Loucy (cell line): ENCODE results near the gene CYB5R3.

Source experiments
- H2AFZ ChIP-seq: fragments of 200-600 bp; sonication (generic); 2 replicates; pipeline ENCODE4 v1.6.0; 2016; ENCODE audit warnings: antibody characterized with exemption, mild to moderate bottlenecking, low read length, moderate library complexity
- H3F3A ChIP-seq: fragments of 200-600 bp; 2 replicates; pipeline ENCODE4 v1.6.0; 2016; ENCODE audit warnings: antibody characterized with exemption, low read depth, mild to moderate bottlenecking
- H3K27me3 ChIP-seq: fragments of 200-600 bp; sonication (generic); 2 replicates; pipeline ENCODE4 v1.6.1; 2014; ENCODE audit warnings: low read length, mild to moderate bottlenecking; ENCODE audit not compliant: insufficient read depth, poor library complexity, severe bottlenecking
- H3K36me3 ChIP-seq: fragments of 200-600 bp; sonication (generic); 2 replicates; pipeline ENCODE4 v1.6.1; 2016; ENCODE audit warnings: low read length; ENCODE audit not compliant: insufficient read depth
- H3K4me1 ChIP-seq: fragments of 200-600 bp; sonication (generic); 2 replicates; pipeline ENCODE4 v1.5.1; 2014; ENCODE audit warnings: low read length, mild to moderate bottlenecking; ENCODE audit not compliant: insufficient read depth, poor library complexity, severe bottlenecking
- H3K4me2 ChIP-seq: fragments of 200-600 bp; sonication (generic); 2 replicates; pipeline ENCODE4 v1.6.0; 2014; ENCODE audit warnings: antibody characterized with exemption, low read length, low read depth, mild to moderate bottlenecking; ENCODE audit not compliant: poor library complexity, severe bottlenecking
- H3K4me3 ChIP-seq: fragments of 200-600 bp; sonication (generic); 2 replicates; pipeline ENCODE4 v1.5.1; 2014; ENCODE audit warnings: low read length, mild to moderate bottlenecking, mixed read lengths; ENCODE audit not compliant: poor library complexity, severe bottlenecking
- H3K79me2 ChIP-seq: fragments of 200-600 bp; sonication (generic); 2 replicates; pipeline ENCODE4 v1.6.1; 2014; ENCODE audit warnings: low read length; ENCODE audit not compliant: insufficient read depth
- H3K9ac ChIP-seq: fragments of 200-600 bp; sonication (generic); 2 replicates; pipeline ENCODE4 v1.6.0; 2014; ENCODE audit warnings: mild to moderate bottlenecking, low read depth, low read length, moderate library complexity; ENCODE audit not compliant: poor library complexity, severe bottlenecking
- H3K9me2 ChIP-seq: fragments of 200-600 bp; sonication (generic); replicated peaks from 2 replicates; pipeline ENCODE4 v1.6.1; 2016; ENCODE audit warnings: low read depth, low read length, mixed read lengths
- H3K9me3 ChIP-seq: fragments of 200-600 bp; sonication (generic); 2 replicates; pipeline ENCODE4 v1.6.1; 2014; ENCODE audit warnings: mild to moderate bottlenecking, antibody characterized with exemption, low read length, low read depth; ENCODE audit not compliant: insufficient read depth
- H4K20me1 ChIP-seq: fragments of 200-600 bp; sonication (generic); 2 replicates; pipeline ENCODE4 v1.6.0; 2014; ENCODE audit warnings: antibody characterized with exemption, low read length, mild to moderate bottlenecking; ENCODE audit not compliant: insufficient read depth, poor library complexity, severe bottlenecking
- CTCF ChIP-seq: fragments of 200-600 bp; sonication (generic); conservative IDR thresholded peaks from 2 replicates; pipeline ENCODE4 v1.5.1; 2014; ENCODE audit warnings: mild to moderate bottlenecking, antibody characterized with exemption, low read length
- EZH2phosphoT487 ChIP-seq: fragments of 200-600 bp; IDR thresholded peaks from 2 replicates; pipeline ENCODE4 v1.6.1; 2018; ENCODE audit warnings: antibody characterized with exemption, mild to moderate bottlenecking, moderate library complexity, borderline replicate concordance

Gene CYB5R3

GRCh38 chr22:42612336-42612735, 36.9 kb downstream of the CYB5R3 start:
- H4K20me1 ChIP-seq: peaks cover 44% of the 10 kb centered on the region
- H3K27me3 ChIP-seq: no peaks in the 10 kb centered on the region
- peak overlapping the region; percentile 80 for H3K4me2 ChIP-seq
- H3K79me2 ChIP-seq: peaks cover 70% of the 10 kb centered on the region
- no peaks in the 10 kb centered on the region for H3K9me2 ChIP-seq
- H3K4me3 ChIP-seq: peak overlapping the region; percentile 98
- no peaks in the 10 kb centered on the region for H3K36me3 ChIP-seq
- no peak overlapping the region for H2AFZ ChIP-seq
- no peaks in the 10 kb centered on the region for H3K9me3 ChIP-seq
- peaks cover 46% of the 10 kb centered on the region for H3K4me1 ChIP-seq
- peaks cover 7% of the 10 kb centered on the region for H3F3A ChIP-seq
- peak overlapping the region; percentile 98 for H3K9ac ChIP-seq
- TF ChIP-seq EZH2phosphoT487 (no peak), CTCF (no peak)

- Histone ChIP-seq H3K4me2 (peak overlapping the region; percentile 80), H3K4me1 (peaks cover 46% of the 10 kb centered on the region), H2AFZ (no peak overlapping the region), H3K4me3 (peak overlapping the region; percentile 37), H3K27me3 (no peaks in the 10 kb centered on the region), H3K9me2 (no peaks in the 10 kb centered on the region), H3F3A (peaks cover 7% of the 10 kb centered on the region), H3K79me2 (peaks cover 83% of the 10 kb centered on the region), H3K9ac (peak overlapping the region; percentile 98), H4K20me1 (peaks cover 50% of the 10 kb centered on the region), H3K9me3 (no peaks in the 10 kb centered on the region), H3K36me3 (no peaks in the 10 kb centered on the region)
- TF ChIP-seq EZH2phosphoT487 (no peak), CTCF (no peak)
Measured at GRCh38 chr22:42611051-42611450, 38.1 kb downstream of the CYB5R3 start.

GRCh38 chr22:42610186-42610585, 39.0 kb downstream of the CYB5R3 start:
- no peaks in the 10 kb centered on the region for H3K9me2 ChIP-seq
- peaks cover 6% of the 10 kb centered on the region; the same call in 1 of the 2 replicates for H3K36me3 ChIP-seq
- H3F3A ChIP-seq: no peaks in the 10 kb centered on the region; the same call in 1 of the 2 replicates
- peak overlapping the region; percentile 80 for H3K4me2 ChIP-seq
- peaks cover 92% of the 10 kb centered on the region for H3K79me2 ChIP-seq
- no peaks in the 10 kb centered on the region for H3K27me3 ChIP-seq
- no peak overlapping the region for H2AFZ ChIP-seq
- H3K4me1 ChIP-seq: peaks cover 39% of the 10 kb centered on the region
- peak overlapping the region; percentile 37 for H3K4me3 ChIP-seq
- peak overlapping the region; percentile 98 for H3K9ac ChIP-seq
- H3K9me3 ChIP-seq: no peaks in the 10 kb centered on the region
- no peak for TF ChIP-seq CTCF
- TF ChIP-seq EZH2phosphoT487: no peak
- peaks cover 57% of the 10 kb centered on the region for H4K20me1 ChIP-seq
